GM15510 (cell line): ENCODE data around the gene GRID1.

Source experiments
- POLR2A ChIP-seq: IDR thresholded peaks from 3 replicates; pipeline ENCODE4 v1.6.1; 2011; ENCODE audit warnings: borderline replicate concordance; ENCODE audit not compliant: insufficient read length; ENCODE audit errors: extremely low read depth

The GRID1 gene

GRCh38 chr10:86204421-86205305 is 161.9 kb downstream of the GRID1 start:
- no peak for TF ChIP-seq POLR2A

GRCh38 chr10:86203162-86203905 is 163.3 kb downstream of the GRID1 start:
- no peak for TF ChIP-seq POLR2A

GRCh38 chr10:86202226-86202735 is 164.3 kb downstream of the GRID1 start:
- TF ChIP-seq POLR2A: no peak

GRCh38 chr10:86200867-86201266 is 165.7 kb downstream of the GRID1 start:
- no peak for TF ChIP-seq POLR2A

DNA sequence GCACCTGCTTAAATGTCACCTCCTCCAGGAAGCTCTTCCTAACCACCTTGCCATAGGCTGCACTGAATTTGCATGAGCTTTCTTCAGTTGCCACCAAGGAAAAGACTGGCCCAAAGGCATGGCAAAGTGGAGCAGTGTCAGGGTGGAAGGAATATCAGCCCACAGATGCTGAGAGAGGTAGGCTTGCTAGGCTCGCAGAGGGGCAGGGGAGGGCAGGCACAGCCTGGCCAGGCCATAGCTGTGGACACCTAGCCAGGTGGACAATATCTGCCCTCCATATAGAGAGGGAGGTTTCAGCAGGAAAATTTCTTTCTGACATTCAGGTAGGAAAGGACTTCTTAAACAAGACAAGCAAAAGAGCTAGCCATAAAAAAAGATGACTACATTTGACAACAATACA is 166.3 kb downstream of the GRID1 start:
- TF ChIP-seq POLR2A: no peak

DNA sequence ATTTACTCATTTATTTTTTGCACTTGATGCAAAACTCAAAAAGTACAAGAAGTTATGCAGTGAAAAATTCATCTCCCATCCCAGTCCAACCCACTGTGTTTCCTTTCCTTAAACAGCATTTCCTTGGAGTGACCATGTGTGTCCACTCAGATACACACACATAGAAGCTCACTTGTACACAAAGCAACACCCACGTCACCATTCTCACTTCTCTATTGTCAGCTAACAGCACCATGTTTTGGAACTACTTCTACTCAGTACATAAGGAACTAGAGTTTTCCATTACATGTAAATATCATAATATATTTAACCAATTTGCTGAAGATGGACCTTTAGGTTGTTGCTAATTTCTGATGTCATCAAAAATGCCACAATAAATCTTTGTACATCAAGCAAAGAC is 167.6 kb downstream of the GRID1 start:
- no peak for TF ChIP-seq POLR2A

- no peak for TF ChIP-seq POLR2A
These were observed 168.3 kb downstream of the GRID1 start for GRCh38 chr10:86198271-86198670.

- no peak for TF ChIP-seq POLR2A
These were observed 169.3 kb downstream of the GRID1 start for GRCh38 chr10:86197166-86197790.

- no peak for TF ChIP-seq POLR2A
These were observed 171.0 kb downstream of the GRID1 start for GRCh38 chr10:86195521-86196157.

DNA sequence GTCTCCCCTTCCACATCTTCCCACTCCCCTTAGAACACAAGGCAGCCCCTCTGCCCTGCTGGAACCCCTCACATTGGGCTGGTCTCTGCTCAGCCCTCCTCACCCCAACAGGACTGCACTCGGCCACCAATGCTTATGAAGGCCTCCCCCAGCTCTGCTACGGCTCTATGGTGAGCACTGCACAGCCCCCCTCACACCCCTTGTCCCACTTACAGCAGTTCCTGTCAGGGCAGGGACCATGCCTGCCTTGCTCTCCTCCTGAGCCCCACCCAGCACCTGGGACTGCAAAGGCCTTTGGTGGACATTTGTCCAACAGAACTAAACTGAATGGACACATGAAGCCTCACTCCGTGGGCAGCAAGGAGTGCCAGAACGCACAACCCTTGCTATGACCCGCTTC is 171.9 kb downstream of the GRID1 start:
- TF ChIP-seq POLR2A: no peak

GRCh38 chr10:86193841-86194240 is 172.8 kb downstream of the GRID1 start:
- no peak for TF ChIP-seq POLR2A

DNA sequence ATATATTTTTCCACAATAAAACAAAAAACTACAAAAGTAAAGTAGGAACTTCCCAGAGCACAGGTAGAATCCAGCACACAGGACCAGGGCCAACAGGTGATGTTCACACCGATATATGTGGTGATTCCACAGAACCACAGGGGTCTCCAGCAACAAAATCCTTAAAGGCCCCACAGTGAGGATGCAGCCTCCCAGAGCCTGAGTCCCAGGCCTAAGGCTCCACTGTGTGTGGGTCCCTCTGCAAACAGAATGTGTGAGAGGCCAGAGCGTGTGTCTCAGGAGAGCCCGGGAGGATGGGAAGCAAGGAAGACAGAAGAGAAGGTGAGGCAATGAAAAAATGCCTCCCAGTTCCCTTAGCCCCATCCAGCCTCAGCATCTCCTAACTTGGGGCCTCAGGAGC is 173.9 kb downstream of the GRID1 start:
- TF ChIP-seq POLR2A: no peak

DNA sequence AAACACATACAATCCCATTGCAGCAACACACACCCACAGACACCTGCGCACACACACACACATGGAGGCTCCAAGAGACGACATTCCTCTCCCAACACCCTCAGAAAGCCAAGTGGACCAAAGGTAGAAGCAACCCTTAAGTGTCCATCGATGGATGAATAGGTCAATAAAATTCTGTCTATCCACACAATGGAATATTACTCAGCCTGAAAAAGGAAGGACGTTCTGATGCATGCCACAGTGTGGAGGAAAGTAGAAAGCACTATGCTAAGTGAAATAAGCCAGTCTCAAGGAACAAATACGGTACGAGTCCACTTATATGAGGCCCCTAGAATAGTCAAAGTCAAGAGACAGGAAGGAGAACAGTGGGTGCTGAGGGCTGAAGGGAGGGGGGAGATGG is 174.4 kb downstream of the GRID1 start:
- TF ChIP-seq POLR2A: no peak

- TF ChIP-seq POLR2A: no peak
These were observed 174.9 kb downstream of the GRID1 start for GRCh38 chr10:86191686-86192085.

DNA sequence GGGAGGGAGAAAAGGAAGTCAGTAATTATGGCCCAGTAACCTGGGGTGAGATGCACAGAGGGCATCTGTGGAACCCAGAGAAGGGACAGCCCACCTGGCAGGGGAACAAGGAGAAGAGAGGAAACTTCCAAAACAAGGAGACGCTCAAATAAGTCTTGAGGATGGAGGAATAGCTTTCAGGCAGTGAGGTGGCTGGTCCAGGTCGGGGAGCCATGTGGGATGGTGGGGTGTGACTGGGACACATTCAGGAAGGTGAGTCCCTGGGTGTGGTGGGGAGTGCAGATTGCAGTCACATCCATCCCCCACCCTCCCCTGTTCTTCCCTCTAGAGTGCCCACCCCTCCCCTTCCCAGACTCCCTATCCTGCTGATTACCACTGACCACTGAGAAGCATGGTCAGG is 175.4 kb downstream of the GRID1 start:
- TF ChIP-seq POLR2A: no peak
